HL-60 (cell line): ENCODE data around the gene EGLN1.
"Not testable (repeated sequence)": the region's sequence is repeated elsewhere in the genome, so short reads cannot be mapped to it uniquely, and the experiment has no call there.

Experiments used
- CTCF ChIP-seq: IDR thresholded peaks from one replicate; pipeline ENCODE4 v1.5.1; 2011; ENCODE audit warnings: low read length, control low read depth, inconsistent platforms; ENCODE audit not compliant: insufficient read depth
- POLR2AphosphoS5 ChIP-seq: IDR thresholded peaks from 2 replicates; pipeline ENCODE4 v1.6.1; 2012; ENCODE audit warnings: low read depth
- TF ChIP-seq, protein P1 (sequence below): IDR thresholded peaks from 2 replicates; pipeline ENCODE4 v1.6.1; 2012; ENCODE audit warnings: low read depth; ENCODE audit not compliant: insufficient replicate concordance

DNA sequence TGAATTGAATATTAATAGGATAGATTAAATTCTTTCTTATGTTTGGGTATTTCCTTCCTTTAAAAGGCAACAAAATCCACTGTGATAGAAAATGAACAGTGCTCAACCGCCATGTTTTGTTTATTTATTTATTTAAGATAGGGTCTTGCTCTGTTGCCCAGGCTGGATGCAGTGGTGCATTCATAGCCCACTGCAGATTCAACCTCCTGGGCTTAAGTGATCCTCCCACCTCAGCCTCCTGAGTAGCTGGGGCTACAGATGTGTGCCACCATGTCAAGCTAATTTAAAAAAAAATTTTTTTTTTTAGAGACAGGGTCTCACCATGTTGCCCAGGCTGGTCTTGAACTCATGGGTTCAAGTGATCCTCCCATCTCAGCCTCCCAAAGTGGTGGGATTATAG, 73.2 kb downstream of the EGLN1 start:
- TF ChIP-seq, protein P1, sequence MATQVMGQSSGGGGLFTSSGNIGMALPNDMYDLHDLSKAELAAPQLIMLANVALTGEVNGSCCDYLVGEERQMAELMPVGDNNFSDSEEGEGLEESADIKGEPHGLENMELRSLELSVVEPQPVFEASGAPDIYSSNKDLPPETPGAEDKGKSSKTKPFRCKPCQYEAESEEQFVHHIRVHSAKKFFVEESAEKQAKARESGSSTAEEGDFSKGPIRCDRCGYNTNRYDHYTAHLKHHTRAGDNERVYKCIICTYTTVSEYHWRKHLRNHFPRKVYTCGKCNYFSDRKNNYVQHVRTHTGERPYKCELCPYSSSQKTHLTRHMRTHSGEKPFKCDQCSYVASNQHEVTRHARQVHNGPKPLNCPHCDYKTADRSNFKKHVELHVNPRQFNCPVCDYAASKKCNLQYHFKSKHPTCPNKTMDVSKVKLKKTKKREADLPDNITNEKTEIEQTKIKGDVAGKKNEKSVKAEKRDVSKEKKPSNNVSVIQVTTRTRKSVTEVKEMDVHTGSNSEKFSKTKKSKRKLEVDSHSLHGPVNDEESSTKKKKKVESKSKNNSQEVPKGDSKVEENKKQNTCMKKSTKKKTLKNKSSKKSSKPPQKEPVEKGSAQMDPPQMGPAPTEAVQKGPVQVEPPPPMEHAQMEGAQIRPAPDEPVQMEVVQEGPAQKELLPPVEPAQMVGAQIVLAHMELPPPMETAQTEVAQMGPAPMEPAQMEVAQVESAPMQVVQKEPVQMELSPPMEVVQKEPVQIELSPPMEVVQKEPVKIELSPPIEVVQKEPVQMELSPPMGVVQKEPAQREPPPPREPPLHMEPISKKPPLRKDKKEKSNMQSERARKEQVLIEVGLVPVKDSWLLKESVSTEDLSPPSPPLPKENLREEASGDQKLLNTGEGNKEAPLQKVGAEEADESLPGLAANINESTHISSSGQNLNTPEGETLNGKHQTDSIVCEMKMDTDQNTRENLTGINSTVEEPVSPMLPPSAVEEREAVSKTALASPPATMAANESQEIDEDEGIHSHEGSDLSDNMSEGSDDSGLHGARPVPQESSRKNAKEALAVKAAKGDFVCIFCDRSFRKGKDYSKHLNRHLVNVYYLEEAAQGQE: not testable (repeated sequence)
- not testable (repeated sequence) for TF ChIP-seq CTCF, POLR2AphosphoS5
